GM12873 (cell line): ENCODE results near the gene HPS4.

Experiments used
- CTCF ChIP-seq: IDR thresholded peaks from 2 replicates; pipeline ENCODE4 v1.5.1; 2012; ENCODE audit warnings: low read depth, mild to moderate bottlenecking, moderate library complexity, low read length, control low read depth; ENCODE audit not compliant: insufficient read depth; ENCODE audit errors: missing control alignments

Gene HPS4

GRCh38 chr22:26437694-26438392, 45.7 kb downstream of the HPS4 start:
- no peak for TF ChIP-seq CTCF

- no peak for TF ChIP-seq CTCF
Observed at GRCh38 chr22:26436903-26437515, 46.6 kb downstream of the HPS4 start.

GRCh38 chr22:26435327-26436093, 48.1 kb downstream of the HPS4 start:
- TF ChIP-seq CTCF: no peak

- no peak for TF ChIP-seq CTCF
Observed at GRCh38 chr22:26433805-26434204, 49.8 kb downstream of the HPS4 start.

GRCh38 chr22:26432619-26433311, 50.8 kb downstream of the HPS4 start:
- no peak for TF ChIP-seq CTCF

GRCh38 chr22:26431261-26431995, 52.2 kb downstream of the HPS4 start:
- no peak for TF ChIP-seq CTCF

- TF ChIP-seq CTCF: no peak
Observed at GRCh38 chr22:26430600-26430999, 53.0 kb downstream of the HPS4 start.
